ENCODE measurements around the gene TRAF3IP1. TPM values are rescaled to one million over a fixed set of nuclear protein-coding genes. Genes with fewer than 3 reads are reported as not detected.

TRAF3IP1 gene
- total and polyA plus RNA-seq, 12 donors: 4.0 to 20.4 (median 10.4) TPM

DNA sequence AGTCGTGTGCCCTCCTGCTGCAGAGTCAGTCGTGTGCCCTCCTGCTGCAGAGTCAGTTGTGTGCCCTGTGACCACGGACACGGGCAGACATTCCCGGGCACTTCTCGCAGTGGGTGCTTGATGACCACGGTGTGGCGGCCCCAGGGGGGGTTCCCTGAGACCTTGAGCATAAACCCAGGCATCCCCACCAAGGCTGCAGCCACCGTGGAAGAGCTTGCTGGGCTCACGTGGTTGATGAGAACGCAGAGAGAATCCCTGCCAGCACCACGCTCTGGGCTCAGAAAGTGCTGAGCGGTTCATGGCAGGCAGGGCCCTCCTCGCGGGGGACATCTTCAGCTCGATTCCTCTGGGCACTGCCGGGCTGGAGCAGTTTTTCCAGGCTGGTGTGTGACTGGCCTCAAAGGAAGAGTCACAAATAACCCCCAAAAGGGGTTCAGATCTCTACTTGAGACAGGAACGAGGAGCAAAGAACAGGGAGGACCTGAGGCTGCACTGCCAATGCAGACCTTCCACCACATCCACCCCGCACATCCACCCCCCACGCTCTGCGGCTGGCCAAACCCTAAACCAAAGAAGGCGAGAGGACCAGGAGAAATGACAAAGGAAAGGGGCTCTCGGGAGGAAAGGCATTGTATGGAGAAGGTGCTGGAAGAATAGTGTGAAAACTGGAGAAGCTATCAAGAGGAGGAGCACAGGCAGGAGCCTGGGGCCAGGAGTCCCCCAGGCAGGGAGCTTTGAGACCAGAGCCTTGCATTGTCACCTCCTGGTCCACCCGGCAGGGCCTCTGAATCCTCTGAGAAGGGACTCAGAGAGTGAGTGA, 23.5 kb upstream of the TRAF3IP1 start:
- Histone ChIP-seq H3K36me3 (no peaks in the 10 kb centered on the region), H3K27ac (no peak overlapping the region), H3K4me1 (no peaks in the 10 kb centered on the region), H3K9me3 (no peaks in the 10 kb centered on the region), H3K4me3 (no peak overlapping the region), H3K27me3 (peaks cover 0 to 8% (median 5%) of the 10 kb centered on the region in 7 donors)
- WGBS, 2 donors: 73 to 78% methylated on average over 23 to 24 of the region's 24 CpGs
- TF ChIP-seq, protein P1, sequence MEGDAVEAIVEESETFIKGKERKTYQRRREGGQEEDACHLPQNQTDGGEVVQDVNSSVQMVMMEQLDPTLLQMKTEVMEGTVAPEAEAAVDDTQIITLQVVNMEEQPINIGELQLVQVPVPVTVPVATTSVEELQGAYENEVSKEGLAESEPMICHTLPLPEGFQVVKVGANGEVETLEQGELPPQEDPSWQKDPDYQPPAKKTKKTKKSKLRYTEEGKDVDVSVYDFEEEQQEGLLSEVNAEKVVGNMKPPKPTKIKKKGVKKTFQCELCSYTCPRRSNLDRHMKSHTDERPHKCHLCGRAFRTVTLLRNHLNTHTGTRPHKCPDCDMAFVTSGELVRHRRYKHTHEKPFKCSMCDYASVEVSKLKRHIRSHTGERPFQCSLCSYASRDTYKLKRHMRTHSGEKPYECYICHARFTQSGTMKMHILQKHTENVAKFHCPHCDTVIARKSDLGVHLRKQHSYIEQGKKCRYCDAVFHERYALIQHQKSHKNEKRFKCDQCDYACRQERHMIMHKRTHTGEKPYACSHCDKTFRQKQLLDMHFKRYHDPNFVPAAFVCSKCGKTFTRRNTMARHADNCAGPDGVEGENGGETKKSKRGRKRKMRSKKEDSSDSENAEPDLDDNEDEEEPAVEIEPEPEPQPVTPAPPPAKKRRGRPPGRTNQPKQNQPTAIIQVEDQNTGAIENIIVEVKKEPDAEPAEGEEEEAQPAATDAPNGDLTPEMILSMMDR (IDR thresholded peaks at IDR 0.05): no peak
- DNase-seq (no peak), ATAC-seq (no peak)
- intact Hi-C loops (cut with DNase I): no loop called here

DNA sequence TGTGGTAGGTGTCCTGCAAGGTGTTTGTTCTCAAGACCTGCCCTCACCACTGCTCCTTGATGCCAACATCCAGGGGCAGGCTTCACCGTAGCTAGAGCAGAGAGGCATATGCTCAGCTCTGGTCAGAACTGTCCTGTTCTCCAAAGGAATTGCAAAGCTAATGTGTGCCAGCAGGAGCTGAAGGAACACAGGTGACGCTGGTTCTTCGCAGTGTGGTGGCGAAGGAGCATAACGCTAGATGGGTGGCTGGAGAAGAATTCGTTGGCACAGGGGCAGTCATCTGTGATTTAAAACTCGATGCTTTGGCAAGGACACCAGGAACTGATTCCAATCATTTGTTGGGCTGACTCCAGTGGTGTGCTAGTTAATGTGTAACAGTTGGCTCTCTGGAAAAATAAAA, 20.5 kb upstream of the TRAF3IP1 start:
- Histone ChIP-seq H3K4me1 (no peaks in the 10 kb centered on the region), H3K27me3 (peaks cover 0 to 8% (median 5%) of the 10 kb centered on the region in 7 donors), H3K9me3 (no peaks in the 10 kb centered on the region), H3K36me3 (no peaks in the 10 kb centered on the region), H3K27ac (no peak overlapping the region), H3K4me3 (no peak overlapping the region)
- DNase-seq (no peak), ATAC-seq (no peak)
- TF ChIP-seq, protein P1 (IDR thresholded peaks at IDR 0.05): no peak
- 73 to 80% methylated on average over 7 of the region's 7 CpGs for WGBS, 2 donors
- intact Hi-C loops (cut with DNase I): no loop called here

- Histone ChIP-seq H3K9me3 (no peaks in the 10 kb centered on the region), H3K27me3 (peaks cover 0 to 5% (median 2%) of the 10 kb centered on the region in 7 donors), H3K4me1 (peaks cover 0 to 4% (median 0%) of the 10 kb centered on the region in 9 donors), H3K4me3 (no peak overlapping the region), H3K27ac (no peak overlapping the region), H3K36me3 (no peaks in the 10 kb centered on the region)
- WGBS, 2 donors: 74 to 81% methylated on average over 3 of the region's 3 CpGs
- TF ChIP-seq, protein P1 (IDR thresholded peaks at IDR 0.05): no peak
- intact Hi-C loops (cut with DNase I): no loop called here
- ATAC-seq: no peak
- DNase-seq: no peak
Measured at GRCh38 chr2:238302087-238302486, 18.2 kb upstream of the TRAF3IP1 start.

DNA sequence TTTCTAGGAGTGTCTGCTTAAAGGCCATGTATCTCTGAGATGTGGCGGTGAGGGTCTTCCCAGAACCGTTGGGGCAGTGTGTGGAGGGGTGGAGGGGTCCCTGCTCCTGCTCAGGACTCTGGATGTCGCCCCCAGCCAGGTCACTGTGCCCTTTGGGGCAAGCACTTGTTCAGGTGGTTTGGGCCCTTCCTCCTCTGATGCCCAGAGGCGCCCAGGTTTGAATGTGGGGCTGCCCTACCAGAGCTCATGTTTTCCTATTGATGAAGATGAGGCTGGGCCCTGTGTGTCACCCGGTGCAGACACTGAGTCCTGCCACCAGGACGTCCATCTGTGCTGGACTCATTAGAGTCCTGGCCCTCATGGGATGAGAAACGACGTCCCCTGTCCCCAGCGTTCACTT, 17.6 kb upstream of the TRAF3IP1 start:
- ATAC-seq (no peak), DNase-seq (no peak)
- Histone ChIP-seq H3K9me3 (no peaks in the 10 kb centered on the region), H3K4me1 (peaks cover 0 to 4% (median 0%) of the 10 kb centered on the region in 9 donors), H3K27ac (no peak overlapping the region), H3K36me3 (no peaks in the 10 kb centered on the region), H3K27me3 (peaks cover 0 to under 1% (median 0%) of the 10 kb centered on the region in 7 donors), H3K4me3 (no peak overlapping the region)
- TF ChIP-seq, protein P1 (IDR thresholded peaks at IDR 0.05): no peak
- WGBS, 2 donors: 82 to 87% methylated on average over 9 of the region's 9 CpGs
- intact Hi-C loops (cut with DNase I): no loop called here
